HG03575 (cell line): Measurements from ENCODE around the gene SDK1.

ENCODE experiments used
- ATAC-seq: cut with Tn5 transposase; IDR thresholded peaks from one replicate; pipeline ENCODE4 v1.9.1; 2021; ENCODE audit not compliant: unreplicated experiment, insufficient number of reproducible peaks, low FRiP score; ENCODE audit errors: extremely low read depth

Gene SDK1

DNA sequence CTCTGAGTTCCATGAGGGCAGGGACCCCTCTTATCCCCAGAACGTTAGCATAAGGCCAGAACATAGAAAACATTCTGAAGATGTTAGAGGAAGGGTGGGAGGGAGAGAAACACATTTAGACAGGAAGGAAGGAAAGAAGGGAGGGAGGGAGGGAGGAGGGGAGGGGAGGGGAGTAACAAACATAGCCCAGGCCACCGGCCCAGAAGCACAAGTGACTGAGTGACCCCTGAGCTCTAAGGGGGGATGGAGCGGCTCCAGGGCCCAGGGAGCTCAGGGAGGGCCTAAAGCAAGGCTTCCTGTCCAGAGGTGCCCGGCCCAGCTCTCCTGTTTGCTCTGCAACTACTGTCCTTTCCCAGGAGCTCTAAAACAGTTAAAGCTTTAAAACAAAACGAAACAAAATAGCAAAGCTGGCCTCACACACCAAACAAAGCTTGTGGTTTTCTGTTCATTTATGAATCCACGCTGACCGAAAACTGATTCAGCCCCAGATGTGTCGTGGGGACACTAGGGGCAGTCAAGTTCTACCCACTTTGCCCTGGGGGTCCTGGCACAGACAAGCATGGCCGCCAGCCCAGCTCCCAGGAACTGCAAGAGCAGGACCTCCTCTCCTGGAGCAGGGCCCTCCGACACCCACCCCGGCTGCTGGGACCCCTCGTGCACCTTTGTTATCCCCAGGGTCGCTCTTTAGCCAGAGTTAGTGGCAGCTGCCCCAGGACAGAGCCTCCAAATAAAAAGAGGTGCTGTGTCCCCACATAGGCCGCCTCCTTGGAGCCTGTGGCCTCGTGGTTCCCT lies 884.9 kb downstream of the SDK1 start:
- no peak for ATAC-seq

DNA sequence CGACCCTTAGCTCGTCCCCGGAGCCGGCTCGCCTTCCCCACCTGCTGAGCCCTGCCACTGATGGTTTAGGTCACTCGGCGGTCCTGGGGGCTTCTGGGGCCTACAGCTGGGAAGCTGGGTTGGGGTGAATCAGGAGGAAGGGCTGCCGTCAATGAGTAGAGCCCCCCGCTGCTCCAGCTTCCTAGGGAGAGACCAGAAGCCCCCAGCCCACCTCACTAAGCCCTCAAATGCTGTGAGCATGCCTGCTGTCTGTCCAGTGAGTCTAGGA lies 885.4 kb downstream of the SDK1 start:
- no peak for ATAC-seq

GRCh38 chr7:4188651-4189050 lies 887.6 kb downstream of the SDK1 start:
- no peak for ATAC-seq

GRCh38 chr7:4189131-4189570 lies 888.1 kb downstream of the SDK1 start:
- no peak for ATAC-seq

DNA sequence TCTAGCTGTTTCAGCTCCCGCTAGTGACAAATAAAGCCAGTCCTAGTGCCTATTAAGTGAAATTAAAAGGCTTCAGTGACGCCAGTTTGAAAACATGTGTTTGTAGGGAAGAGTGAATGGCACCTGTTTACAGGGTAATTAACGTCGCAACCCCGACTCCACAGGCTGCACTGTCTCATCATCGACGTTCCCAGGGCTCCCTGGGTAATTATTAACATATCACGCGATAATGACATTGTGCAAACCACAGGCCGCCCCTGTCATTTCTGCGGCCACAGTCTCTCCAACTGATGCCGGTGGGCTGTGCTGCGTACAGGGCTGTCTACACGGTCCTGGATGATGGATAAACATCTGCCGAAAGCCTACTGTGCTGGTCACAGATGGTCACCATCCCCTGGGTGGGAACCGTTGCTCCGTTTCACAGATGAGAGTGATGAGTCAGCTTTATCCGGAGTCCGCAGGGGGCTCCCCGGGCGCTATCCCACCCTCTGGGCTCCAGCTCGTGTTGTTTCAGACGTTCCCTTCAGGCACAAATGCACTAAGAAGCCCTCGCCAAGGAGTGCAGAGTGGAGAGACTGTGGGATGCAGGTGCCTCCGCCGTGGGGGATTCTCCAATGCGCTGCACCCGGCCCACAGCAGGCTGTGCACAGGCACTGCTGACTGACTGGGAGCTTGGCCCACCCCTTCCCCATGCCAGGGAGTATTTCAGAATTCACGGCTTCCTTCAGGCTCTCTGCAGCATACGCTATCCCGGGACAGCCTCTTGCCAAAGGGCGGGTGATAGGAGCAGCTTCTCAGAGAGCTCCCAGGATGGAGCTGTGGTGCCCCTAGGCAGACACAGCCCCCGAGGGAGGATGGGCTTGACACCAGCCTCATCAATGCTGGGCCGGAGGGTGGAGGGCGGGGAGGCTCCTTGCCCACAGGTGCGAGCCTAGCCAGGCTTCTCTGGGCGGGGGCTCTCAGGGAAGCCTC lies 889.2 kb downstream of the SDK1 start:
- no peak for ATAC-seq

- ATAC-seq, result no peak
Measured at GRCh38 chr7:4191046-4191445, 890.0 kb downstream of the SDK1 start.

- no peak for ATAC-seq
Measured at GRCh38 chr7:4191525-4191924, 890.5 kb downstream of the SDK1 start.

GRCh38 chr7:4195660-4196059 lies 894.6 kb downstream of the SDK1 start:
- no peak for ATAC-seq

- ATAC-seq, result no peak
Measured at GRCh38 chr7:4196121-4196819, 895.2 kb downstream of the SDK1 start.

GRCh38 chr7:4198301-4198700 lies 897.2 kb downstream of the SDK1 start:
- ATAC-seq, result no peak

GRCh38 chr7:4200546-4201094 lies 899.6 kb downstream of the SDK1 start:
- ATAC-seq, result no peak

DNA sequence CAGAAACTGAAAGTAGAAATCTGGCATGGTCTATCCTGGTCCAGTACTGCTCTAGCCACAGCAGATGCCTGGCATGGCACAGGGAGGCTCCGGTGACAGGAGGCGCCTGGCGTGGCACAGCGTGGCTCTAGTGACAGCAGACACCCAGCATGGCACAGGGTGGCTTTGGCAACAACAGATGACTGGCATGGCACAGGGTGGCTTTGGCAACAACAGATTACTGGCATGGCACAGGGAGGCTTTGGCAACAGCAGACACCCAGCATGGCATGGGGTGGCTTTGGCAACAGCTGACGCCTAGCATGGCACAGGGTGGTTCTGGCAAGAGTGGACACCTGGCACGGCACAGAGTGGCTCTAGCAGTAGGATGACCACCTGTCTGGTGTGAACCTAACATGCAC lies 900.5 kb downstream of the SDK1 start:
- no peak for ATAC-seq

DNA sequence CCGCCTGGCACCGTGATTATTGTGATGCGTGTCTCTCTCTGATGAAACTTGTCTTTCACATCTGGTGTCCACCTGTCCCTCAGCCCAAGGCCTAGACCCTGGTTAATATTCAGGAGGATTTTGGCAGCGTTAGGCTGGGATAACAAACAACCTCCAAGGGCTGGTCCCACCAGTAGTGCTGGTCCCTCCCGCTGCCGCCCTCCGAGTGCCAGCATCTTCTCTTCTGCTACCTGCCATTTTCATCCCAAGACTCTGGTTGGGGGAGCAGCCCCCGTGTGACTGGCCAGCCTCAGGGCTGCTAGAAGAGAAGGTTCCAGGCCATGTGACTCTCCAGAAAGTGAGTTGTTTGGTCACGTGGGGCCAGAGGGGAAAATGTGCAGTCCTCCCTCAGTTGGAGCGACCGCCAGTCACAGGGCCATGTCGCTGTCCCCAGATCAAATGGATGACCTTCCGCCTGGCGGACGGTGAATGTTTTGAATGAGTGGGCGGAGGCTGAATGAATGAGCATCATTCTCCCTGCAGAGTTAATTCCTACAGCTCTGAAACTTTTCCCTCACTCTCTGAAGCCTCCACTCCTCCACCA lies 901.2 kb downstream of the SDK1 start:
- no peak for ATAC-seq

GRCh38 chr7:4202954-4203353 lies 901.9 kb downstream of the SDK1 start:
- no peak for ATAC-seq

DNA sequence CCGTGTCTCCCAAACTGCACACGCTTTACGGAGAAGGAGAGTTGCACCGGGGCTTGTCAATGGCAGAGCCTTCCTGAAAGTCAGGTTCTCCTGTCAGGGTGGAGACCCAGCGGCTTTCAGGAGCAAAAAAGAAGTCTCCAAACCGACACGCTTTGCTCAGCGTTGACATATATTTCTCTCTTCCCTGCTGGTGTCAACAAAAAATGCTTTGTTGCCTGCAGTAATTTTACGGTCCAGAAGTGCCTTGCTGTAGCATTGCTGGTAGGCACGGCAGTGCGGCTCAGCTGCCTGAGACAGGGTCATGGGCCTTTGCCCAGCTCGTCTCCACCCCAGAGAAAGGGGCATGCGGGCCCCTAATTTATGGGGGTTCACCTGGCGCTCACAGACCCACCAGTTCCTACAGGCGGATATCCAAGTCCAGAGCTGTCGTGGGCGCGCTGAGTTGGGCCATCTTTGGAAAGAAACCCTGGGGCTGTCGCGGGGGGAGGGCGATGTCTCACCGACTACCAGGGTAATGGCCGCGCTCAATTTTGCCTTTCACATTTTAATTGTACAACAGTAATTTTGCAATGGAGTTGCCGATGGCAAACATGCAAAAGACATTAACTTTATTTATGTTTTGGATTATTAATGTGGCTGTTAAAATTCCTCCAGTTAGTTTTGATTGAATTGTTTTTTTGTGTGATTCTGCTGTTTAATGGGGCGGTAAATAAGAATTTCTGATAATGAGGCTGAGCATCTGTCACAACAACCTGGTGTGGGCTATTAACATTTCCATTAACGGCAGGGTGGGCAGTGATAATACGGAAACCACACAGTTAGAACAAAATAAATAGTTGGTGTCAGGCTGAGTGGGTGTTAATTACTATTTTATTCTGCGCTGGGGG lies 902.8 kb downstream of the SDK1 start:
- no peak for ATAC-seq

- no peak for ATAC-seq
Measured at GRCh38 chr7:4204513-4205165, 903.6 kb downstream of the SDK1 start.

GRCh38 chr7:4205828-4206227 lies 904.8 kb downstream of the SDK1 start:
- ATAC-seq, result no peak

DNA sequence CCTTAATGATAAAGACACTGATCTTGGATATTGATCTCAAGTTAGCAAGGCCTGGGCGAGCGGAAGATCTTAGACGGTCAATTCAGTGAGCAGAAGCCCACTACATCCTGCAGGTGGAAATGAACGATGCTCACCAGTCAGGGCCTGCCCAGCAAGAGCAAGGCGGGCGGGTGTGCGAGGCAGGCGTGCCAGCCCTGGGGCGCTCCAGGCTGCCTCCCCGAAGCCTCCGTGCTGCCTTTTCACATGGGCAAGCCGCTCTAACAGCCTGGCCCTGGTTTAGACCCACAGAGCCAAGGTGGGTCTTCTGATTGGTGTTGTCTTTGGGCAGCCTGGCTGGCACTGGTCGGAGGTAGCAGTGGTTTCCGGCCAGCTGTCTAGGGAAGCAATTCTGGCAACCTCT lies 906.0 kb downstream of the SDK1 start:
- no peak for ATAC-seq
